ENCODE measurements around the gene KLHL5.

GRCh38 chr4:39106011-39106410 is 44.0 kb downstream of the KLHL5 start:
- TF ChIP-seq POLR2A (IDR thresholded peaks at IDR 0.05) (no peak), CTCF (IDR thresholded peaks at IDR 0.05 in 4 of 5, conservative IDR thresholded peaks at IDR 0.05 in 1 of 5) (no peak)

Measured in gastrocnemius medialis (tissue), 4 donors.